Caco-2 (cell line): ENCODE results near the gene SLC16A11. TPM values are rescaled to one million over a fixed set of nuclear protein-coding genes. Genes with fewer than 3 reads are reported as not detected.

ENCODE experiments used
- BruUV-seq: library from RNA; stranded (reverse); fragments of 400-500 nt; replicated peaks from 2 replicates; lab custom pipeline; 2021; lab: Mats Ljungman, UMichigan
- CTCF ChIA-PET: fragments of 300-600 bp; sonication (Branson Sonifier 250); formaldehyde crosslinking; loops from one replicate; lab custom pipeline; 2022; ENCODE audit warnings: antibody characterized with exemption; lab: Charles Lee
- POLR2A ChIA-PET: fragments of 300-600 bp; sonication (Branson Sonifier 250); formaldehyde crosslinking; loops from one replicate; lab custom pipeline; 2022; ENCODE audit warnings: antibody characterized with exemption; lab: Charles Lee
- DNase-seq, 2 experiments: peaks; one replicate each; pipeline versions ENCODE4 v3.0.0 to v3.0.0-alpha.2; 2020 to 2022
- H3K27me3 ChIP-seq: replicated peaks from 2 replicates; pipeline ENCODE4 v1.6.0; 2011; ENCODE audit warnings: low read length; ENCODE audit not compliant: control insufficient read depth, insufficient read depth
- H3K36me3 ChIP-seq: 2 replicates; pipeline ENCODE4 v1.5.1; 2011; ENCODE audit warnings: low read length; ENCODE audit not compliant: control insufficient read depth, insufficient read depth
- H3K4me1 ChIP-seq: fragments of 250-450 bp; sonication (Bioruptor Pico); 2 replicates; pipeline ENCODE4 v1.5.1; 2020; ENCODE audit warnings: mild to moderate bottlenecking
- H3K4me3 ChIP-seq: 2 replicates; pipeline ENCODE4 v1.5.1; 2011; ENCODE audit warnings: low read depth, mild to moderate bottlenecking, control low read depth, low read length
- H3K9me3 ChIP-seq: fragments of 250-450 bp; sonication (Bioruptor Pico); 2 replicates; pipeline ENCODE4 v1.5.1; 2020; ENCODE audit warnings: mild to moderate bottlenecking, moderate library complexity
- H3K27ac Mint-ChIP-seq: one replicate; pipeline ENCODE4 v1.8.0; 2022; ENCODE audit warnings: mixed read lengths; ENCODE audit not compliant: unreplicated experiment
- H3K27me3 Mint-ChIP-seq: one replicate; pipeline ENCODE4 v1.8.0; 2022; ENCODE audit warnings: mixed read lengths; ENCODE audit not compliant: insufficient read depth, unreplicated experiment
- H3K36me3 Mint-ChIP-seq: one replicate; pipeline ENCODE4 v1.8.0; 2022; ENCODE audit warnings: mild to moderate bottlenecking, mixed read lengths; ENCODE audit not compliant: insufficient read depth, unreplicated experiment
- H3K4me1 Mint-ChIP-seq: one replicate; pipeline ENCODE4 v1.8.0; 2022; ENCODE audit warnings: low read depth, mixed read lengths; ENCODE audit not compliant: unreplicated experiment
- H3K4me3 Mint-ChIP-seq: one replicate; pipeline ENCODE4 v1.8.0; 2022; ENCODE audit warnings: mild to moderate bottlenecking, moderate library complexity, mixed read lengths; ENCODE audit not compliant: unreplicated experiment
- H3K9me3 Mint-ChIP-seq: one replicate; pipeline ENCODE4 v1.8.0; 2022; ENCODE audit warnings: mixed read lengths; ENCODE audit not compliant: unreplicated experiment
- intact Hi-C: fragments of 100-400 bp; cut with micrococcal nuclease; formaldehyde crosslinking; loops from one replicate; pipeline ENCODE4 v1.10.0; 2022; ENCODE audit not compliant: unreplicated experiment
- total RNA-seq: library from RNA; stranded (reverse); gene quantifications from 2 replicates; pipeline ENCODE4 v1.2.3, GENCODE V29; 2022
- TF ChIP-seq, protein P1 (sequence below), 2 experiments: fragments of 200-600 bp in 1 of 2; IDR thresholded peaks; 1 replicate in 1 of 2; 2 replicates in 1 of 2; pipeline versions ENCODE4 v1.5.1 to v1.8.0; 2011 to 2022; ENCODE audit warnings: antibody characterized with exemption in 1 of 2, control low read depth in 1 of 2, inconsistent platforms in 1 of 2, low read depth in 1 of 2, low read length in 1 of 2, mild to moderate bottlenecking in 1 of 2, moderate library complexity in 1 of 2; ENCODE audit not compliant: insufficient read depth in 1 of 2, severe bottlenecking in 1 of 2, unreplicated experiment in 1 of 2

Gene SLC16A11
- total RNA-seq, 1 experiment from 2014 or later = 0.43 TPM

- no peaks in the 10 kb centered on the region for H3K27me3 Mint-ChIP-seq
- H3K27ac Mint-ChIP-seq = no peak overlapping the region
- intact Hi-C loops = no loop called here
- no peak for DNase-seq
- peaks cover 14% of the 10 kb centered on the region for H3K36me3 Mint-ChIP-seq
- no peaks in the 10 kb centered on the region for H3K4me1 Mint-ChIP-seq
- H3K4me3 ChIP-seq = no peak overlapping the region
- no peaks in the 10 kb centered on the region for H3K4me1 ChIP-seq
- no TSS peak for BruUV-seq
- H3K36me3 ChIP-seq = no peaks in the 10 kb centered on the region
- H3K27me3 ChIP-seq = no peaks in the 10 kb centered on the region
- ChIA-PET POLR2A (no interaction called here), CTCF (interaction anchor here (1.1 kb wide), 1 partner anchor 8 kb away, joined by 3 read pairs; no protein-coding TSS in a partner anchor)
- H3K4me3 Mint-ChIP-seq = no peak overlapping the region
- H3K9me3 ChIP-seq = no peaks in the 10 kb centered on the region
- TF ChIP-seq, protein P1, sequence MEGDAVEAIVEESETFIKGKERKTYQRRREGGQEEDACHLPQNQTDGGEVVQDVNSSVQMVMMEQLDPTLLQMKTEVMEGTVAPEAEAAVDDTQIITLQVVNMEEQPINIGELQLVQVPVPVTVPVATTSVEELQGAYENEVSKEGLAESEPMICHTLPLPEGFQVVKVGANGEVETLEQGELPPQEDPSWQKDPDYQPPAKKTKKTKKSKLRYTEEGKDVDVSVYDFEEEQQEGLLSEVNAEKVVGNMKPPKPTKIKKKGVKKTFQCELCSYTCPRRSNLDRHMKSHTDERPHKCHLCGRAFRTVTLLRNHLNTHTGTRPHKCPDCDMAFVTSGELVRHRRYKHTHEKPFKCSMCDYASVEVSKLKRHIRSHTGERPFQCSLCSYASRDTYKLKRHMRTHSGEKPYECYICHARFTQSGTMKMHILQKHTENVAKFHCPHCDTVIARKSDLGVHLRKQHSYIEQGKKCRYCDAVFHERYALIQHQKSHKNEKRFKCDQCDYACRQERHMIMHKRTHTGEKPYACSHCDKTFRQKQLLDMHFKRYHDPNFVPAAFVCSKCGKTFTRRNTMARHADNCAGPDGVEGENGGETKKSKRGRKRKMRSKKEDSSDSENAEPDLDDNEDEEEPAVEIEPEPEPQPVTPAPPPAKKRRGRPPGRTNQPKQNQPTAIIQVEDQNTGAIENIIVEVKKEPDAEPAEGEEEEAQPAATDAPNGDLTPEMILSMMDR (IDR thresholded peaks at IDR 0.05; ENCODE audit: insufficient read depth in 1 of 2, low read depth in 1 of 2, low read length in 1 of 2, severe bottlenecking in 1 of 2, unreplicated experiment in 1 of 2) = no peak
- H3K9me3 Mint-ChIP-seq = no peaks in the 10 kb centered on the region
Observed at GRCh38 chr17:6996256-6997011, 47.5 kb downstream of the SLC16A11 start.

- no peak within 1 kb of the TSS for H3K4me3 Mint-ChIP-seq
- DNase-seq = no peak
- CTCF ChIA-PET = interaction anchor here (1.1 kb wide), 1 partner anchor 9 kb away, joined by 3 read pairs; no protein-coding TSS in a partner anchor
Observed at GRCh38 chr17:6995500-6996255, 48.2 kb downstream of the SLC16A11 start, which contains the start of gene ALOX12. Gene ALOX12, plus strand, starts transcription at chr17:6996049. Its CDS starts 69 bp downstream, at chr17:6996118.

More at GRCh38 chr17:6995500-6996255, 48.2 kb downstream of the SLC16A11 start, which contains the start of gene ALOX12:
- Mint-ChIP-seq H3K36me3 (peaks cover 6% of the 10 kb centered on the region), H3K9me3 (no peaks in the 10 kb centered on the region), H3K27me3 (no peaks in the 10 kb centered on the region), H3K27ac (no peak within 1 kb of the TSS), H3K4me1 (no peaks in the 10 kb centered on the region)
- Histone ChIP-seq H3K9me3 (no peaks in the 10 kb centered on the region), H3K4me1 (no peaks in the 10 kb centered on the region), H3K4me3 (no peak within 1 kb of the TSS), H3K36me3 (no peaks in the 10 kb centered on the region), H3K27me3 (no peaks in the 10 kb centered on the region)
- POLR2A ChIA-PET = interaction anchor here (0.6 kb wide), 1 partner anchor 9 kb away, joined by 4 read pairs; no protein-coding TSS in a partner anchor
- intact Hi-C loops = no loop called here
- TF ChIP-seq, protein P1 (IDR thresholded peaks at IDR 0.05; ENCODE audit: insufficient read depth in 1 of 2, low read depth in 1 of 2, low read length in 1 of 2, severe bottlenecking in 1 of 2, unreplicated experiment in 1 of 2) = no peak
- BruUV-seq = no TSS peak
